GM19467 (cell line): Measurements from ENCODE around the gene PPP1R1B.

ENCODE experiments used
- ATAC-seq: cut with Tn5 transposase; IDR thresholded peaks from one replicate; pipeline ENCODE4 v1.9.1; 2021; ENCODE audit warnings: mild to moderate bottlenecking, moderate library complexity; ENCODE audit not compliant: unreplicated experiment

Gene PPP1R1B

DNA sequence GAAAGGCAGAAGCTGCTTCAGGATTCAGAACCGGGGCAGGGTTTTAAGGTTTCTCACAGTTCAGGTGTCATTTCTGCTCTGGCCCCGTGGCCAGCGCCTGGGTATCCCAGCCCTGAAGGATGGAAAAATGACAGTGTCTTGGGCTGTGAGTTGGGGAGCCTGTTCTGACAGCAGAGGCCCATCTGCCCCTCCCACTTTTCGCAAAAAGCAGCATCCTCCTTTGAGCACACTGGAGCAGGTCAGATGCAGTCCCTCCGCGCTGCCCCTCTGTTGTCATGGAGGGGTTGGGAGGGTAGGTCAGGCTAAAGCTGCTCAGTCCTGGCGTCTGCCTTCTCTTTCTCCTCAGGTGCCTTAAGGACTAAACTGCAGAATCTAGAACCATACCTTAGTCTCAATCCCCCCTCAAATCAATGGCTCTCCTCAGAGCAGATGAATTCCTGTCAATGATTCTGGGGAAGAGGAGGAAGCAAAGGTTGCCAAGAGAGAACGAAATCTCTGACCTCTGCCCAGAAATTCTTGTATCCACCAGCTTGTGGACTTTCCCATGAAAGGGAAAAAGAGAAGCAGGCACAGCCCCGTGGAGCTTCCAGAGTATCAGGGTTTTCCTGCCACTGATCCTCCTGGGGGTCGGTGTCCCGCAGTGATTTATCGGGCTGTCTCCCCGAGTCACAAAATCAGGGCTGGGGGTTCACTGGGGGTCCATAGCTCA lies 26.3 kb upstream of the PPP1R1B start:
- ATAC-seq = no peak

DNA sequence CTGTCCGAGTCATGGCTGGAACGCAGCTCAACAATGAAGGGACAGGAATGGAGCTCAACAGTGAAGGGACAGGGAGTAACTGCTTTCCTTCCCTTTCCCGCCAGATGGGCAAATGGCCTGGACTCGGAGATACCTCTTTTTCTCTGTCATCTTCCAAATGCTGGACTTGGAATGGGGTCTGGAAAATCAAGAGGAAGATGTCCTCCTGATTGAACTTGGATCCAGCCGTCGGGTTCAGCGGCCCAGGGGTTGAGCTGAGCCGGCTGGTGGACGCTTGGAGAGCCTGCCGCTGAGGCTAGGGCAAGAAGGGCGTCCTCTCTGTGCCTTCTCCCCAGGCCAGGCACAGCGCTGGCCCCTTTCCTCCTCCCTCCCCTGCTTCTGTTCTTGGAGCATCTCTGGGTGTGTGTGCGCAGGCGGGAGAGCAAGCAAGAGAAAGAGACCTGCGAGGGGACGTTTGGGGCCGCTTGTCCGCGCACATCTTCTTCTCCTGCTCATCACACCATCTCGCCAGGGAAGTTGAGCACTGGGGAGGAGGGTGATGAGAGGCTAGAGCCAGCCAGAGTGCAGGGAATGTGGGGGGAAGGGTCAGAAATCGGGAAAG lies 25.7 kb upstream of the PPP1R1B start:
- no peak for ATAC-seq

DNA sequence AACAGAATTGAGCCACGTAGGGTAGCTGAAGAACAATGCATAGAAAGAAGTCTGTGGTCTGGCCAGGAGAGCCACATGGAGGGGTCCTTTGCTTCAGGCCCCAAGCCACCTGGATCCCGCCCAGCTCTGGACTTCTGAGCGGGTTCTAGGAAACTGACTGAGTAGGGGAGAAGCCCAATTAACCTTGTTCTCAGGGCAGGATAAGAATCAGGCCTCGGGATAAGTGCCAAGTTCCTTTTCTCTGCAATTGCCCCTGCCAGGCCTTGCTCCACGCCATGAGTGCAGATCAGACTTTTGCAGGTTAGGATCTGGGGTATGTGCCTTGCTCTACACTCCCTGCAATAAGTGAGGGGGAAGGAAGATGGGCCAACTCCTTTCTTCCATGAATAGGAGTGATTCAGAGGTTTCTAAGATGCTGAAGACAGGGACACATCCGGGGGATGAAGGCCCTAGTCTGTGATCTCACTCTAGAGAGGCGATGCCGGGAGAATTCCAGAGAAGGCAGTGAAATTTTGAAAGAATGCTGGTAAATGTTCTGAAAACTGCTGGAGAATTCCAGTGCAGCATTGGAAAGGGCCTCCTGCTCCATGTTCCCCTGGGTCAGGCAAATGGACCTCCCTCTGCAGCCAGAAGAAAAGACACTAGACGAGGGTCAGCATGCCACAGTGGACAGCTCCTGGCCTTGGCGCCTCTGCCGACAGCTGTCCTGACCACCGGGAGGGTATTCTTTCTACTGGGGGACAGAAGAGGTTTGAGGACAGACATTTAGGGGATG lies 24.8 kb upstream of the PPP1R1B start:
- no peak for ATAC-seq

DNA sequence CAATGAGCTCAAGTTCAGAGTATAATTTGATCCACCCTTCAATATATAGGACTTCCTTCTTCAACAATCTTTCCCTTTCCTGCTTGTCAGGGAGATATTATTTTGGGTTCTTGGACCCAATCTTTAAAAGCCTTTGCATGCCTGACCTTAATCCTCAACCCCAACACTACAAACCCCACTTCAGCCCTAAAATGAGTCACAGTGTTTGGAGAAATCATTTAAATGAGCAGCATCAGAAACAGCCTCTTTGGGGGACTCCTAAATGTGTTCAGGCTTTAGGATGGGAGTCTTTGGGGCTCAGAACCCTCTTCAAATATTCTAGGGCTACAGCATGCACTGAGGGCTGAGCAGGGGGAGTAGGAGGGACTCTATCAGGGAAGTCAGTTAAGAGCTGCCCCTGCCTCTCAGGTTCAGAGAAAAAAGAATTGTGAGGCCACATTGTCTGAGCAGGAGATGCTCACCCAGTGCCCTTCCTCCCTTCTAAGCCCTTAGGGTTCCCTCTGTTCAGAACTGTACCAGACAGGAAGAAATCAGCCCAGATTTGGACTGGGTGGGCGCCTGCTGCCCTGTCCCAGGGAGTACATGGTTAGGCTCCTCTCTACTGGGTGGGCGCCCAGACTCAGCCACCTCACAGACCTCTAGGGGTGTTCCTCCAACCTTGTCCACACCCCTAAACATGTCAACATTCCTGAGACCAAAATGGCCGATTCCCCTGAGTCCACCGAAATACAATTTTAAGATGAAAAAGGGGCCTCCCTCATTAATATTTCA lies 24.0 kb upstream of the PPP1R1B start:
- ATAC-seq = no peak

DNA sequence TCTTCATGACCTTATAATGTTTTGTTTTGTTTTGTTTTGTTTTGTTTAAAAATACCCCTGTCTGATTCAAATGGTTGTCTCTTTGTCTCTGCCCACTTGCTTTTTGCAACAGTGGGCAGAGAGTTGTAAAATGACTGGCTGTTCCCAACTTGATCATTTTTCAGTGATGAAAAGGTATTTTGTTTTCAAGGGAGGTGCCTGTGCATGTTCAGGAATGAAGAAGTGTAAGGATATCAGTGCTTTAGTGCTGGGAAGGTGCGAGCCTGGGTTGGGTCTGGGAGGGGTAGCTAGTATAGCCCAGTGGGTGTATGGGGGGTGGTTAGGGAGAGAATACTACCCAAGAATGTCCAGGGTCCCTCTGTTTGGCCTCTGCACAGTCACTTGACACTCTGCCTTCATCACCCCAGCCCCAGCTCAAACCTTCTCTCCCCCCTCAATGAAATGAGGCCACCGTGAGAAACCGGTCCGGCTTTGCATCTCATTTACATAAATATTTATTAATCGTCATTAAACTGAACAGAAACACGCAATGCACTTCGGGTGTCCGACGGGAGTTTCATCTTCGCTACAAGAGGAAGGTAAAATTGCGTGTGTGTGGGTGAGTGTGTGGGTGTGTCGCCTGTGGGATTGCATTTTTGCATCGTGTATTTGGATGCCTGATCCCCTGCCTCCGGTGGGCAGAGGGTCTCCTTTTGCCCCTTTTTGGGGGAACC lies 23.3 kb upstream of the PPP1R1B start:
- no peak for ATAC-seq

DNA sequence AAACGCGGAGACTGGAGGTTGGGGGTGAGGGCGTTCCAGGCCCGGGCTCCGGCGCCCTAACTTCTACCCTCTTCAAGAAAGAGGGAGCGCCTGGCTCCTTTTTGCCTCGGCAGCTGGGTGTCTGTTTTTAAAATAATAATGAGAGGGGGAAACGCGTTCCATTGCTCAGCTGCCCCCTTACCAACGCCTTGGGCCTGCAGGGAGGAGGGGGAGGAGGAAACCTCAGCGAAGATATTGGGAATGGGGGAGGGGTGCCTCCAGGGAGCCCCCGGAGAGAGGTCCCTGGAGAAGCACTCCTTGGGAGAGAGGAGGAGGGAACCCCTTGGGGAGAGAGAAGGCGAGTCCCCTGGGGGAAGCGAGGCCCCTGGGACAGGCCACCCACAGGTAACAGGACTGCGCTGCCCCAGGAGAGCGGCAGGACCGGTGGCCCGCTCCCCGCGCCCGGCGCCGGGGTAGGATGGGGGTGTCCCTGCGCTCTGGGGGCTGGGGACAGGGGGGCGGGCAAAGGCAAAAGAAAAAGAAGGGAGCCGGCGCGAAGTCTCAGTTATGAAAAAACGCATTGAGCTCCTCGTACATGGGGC lies 21.8 kb upstream of the PPP1R1B start:
- ATAC-seq = no peak

DNA sequence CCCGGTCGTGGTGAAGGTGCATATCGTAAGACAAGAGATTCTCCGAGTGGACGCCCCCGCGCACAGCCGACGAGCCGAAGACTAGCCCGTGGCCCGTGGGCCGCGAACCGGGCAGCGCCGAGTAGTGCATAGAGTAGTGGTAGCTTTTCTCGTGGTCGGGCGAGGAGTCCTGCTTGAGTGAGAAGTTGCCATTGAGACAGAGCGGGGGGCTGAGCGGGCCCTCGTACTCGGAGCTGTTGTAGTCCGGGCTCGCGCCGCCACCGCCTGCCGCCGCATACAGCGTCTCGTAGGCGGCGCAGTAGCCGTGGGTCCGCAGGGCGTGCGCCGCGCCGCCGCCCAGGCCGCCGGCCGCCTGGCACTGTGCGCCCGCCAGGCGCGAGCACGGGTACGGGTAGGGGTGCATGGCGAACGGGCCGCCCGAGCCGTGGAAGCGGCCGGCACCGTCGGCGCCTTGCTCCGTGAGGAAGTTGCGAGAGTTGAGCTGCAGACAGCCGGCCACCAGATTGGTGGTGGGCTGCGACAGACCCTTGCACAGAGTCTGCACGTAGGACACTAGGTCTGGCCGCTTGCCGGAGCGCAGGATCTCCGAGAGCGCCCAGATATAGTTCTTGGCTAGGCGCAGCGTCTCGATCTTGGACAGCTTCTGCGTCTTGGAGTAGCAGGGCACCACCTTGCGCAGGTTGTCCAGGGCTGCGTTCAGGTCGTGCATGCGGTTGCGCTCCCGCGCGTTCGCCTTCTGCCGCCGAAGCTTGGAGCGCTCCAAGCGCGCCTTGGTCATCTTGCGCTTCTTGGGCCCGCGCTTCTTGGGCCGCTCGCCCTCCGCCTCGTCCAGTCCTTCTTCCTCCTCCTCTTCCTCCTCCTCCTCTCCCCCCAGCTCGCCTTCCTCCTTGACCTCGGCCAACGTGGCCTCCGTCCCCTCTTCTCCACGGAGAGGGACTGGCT lies 21.0 kb upstream of the PPP1R1B start:
- ATAC-seq = no peak

DNA sequence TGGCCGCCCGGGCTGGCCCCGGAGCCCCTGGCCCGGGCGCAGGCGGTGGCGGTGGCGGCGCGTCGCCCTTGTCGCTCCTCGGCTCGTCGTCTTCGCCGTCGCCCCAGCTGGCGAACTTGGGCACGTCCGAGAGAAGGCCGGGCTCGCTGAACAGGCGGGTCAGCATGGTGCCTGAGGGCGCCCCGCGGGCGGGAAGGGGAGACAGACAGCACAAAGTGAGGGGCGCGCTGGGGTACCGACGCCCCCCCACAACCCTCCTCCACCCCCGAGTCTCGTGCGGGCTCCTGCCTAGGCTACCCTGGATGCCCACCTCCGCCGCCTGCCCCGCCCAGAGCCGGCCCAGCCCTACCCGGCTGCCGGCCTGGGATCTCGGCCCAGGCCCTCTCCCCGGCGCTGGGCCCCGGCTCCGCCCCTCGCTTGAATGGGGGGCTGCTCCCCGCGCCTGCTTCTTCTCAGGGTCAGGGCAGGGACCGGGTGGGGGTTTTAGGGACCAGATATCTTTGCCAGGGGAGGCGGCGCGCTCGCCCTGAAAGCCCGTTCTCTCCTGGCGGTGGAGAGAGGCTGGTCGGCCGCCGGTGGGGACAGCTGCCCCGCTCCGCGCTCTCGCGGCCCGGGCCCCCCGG lies 20.2 kb upstream of the PPP1R1B start:
- ATAC-seq = no peak

DNA sequence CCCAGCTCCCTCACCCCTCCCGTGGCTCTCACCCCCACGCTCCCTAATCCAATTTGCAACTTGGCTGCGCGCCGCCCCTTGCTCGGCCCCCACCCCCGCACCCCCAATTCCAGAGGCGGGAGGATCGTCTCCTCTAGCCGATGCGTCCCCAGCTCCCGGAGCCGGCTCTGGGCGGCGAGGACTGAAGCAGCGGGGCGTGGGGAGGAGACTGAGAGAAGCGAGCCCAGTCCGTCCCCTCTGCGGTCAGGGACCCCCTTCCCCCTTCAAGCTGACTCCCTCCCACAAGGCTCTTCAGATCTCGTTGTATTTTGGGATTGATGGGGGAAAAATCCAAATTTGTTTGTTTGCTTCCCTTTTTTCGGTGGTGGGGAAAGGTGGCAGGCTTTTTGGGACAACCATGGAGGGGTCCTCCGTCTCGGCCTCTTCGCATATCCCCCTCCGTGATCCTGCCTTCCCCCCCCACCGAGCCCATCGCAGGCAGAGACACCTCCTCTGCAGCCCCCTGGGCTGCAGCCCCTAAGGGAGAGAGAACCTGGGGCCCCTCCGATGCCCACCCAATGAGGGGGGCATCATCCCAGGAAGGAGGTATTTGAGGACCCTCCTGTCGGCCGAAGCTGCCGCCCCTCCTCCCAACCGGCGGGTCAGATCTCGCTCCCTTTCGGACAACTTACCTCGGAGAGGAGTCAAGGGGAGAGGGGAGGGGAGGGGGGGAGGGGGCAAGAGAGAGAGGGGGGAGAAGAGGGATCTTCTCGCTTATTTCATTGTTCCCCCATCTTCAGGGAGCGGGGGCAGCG lies 19.5 kb upstream of the PPP1R1B start:
- ATAC-seq = no peak

DNA sequence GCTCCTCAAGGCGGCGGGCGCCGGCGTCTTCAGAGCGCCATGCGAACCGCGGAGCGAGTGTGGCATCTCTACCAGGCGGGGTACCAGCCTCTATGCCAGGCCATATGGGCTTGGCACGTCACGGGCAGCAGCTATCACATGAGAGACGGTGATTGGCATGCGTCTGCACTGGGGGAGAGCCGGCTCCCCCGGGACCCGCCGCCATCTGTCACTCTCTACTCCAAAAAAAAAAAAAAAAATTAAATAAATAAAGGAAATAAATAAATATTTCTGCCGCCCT lies 19.0 kb upstream of the PPP1R1B start, which contains the start of gene NEUROD2:
Gene NEUROD2 (minus strand): TSS at position 70 of the 280 bp plus-strand sequence. CDS start 1,321 bp downstream, outside the sequence.
- no peak for ATAC-seq

DNA sequence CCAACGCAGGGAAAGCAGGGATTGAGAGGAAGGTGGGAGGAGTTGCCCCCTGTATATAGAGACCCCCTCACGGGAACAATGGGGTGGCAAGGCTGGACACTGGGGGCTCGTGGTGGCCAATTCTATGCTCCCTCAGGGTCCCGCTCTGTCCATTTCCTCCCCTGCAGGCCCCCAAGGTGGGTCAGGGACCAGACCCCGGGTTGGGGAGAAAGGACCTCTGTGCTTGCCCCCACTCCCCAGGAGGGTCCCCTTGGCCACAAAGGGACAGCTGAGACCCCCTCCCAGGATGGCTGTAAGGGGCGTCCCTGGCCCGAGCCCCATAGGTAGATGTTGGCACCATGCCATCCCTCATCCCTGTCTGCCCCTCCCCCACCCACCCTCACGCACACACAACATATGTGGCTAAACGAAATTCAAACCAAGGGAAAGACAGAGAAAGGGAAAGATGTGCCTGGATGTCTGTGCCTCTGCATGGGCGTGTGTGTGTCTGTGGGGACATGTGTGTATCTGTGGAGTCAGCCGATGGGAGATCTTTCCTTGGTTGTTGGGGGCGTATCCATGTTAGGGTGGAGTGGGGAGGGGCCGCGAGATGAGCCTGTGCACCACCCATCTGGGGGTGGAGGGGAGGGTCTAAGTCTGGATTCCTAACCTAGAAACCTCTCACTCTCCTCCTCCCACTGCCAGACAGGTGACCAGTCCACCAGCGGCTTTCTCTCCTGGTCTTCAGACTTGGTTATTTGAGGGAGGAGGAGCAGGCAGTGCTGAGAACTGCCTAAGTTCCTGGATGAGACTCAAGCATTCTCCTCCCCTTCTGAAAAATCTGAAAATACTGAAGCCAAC lies 18.4 kb upstream of the PPP1R1B start:
- no peak for ATAC-seq

DNA sequence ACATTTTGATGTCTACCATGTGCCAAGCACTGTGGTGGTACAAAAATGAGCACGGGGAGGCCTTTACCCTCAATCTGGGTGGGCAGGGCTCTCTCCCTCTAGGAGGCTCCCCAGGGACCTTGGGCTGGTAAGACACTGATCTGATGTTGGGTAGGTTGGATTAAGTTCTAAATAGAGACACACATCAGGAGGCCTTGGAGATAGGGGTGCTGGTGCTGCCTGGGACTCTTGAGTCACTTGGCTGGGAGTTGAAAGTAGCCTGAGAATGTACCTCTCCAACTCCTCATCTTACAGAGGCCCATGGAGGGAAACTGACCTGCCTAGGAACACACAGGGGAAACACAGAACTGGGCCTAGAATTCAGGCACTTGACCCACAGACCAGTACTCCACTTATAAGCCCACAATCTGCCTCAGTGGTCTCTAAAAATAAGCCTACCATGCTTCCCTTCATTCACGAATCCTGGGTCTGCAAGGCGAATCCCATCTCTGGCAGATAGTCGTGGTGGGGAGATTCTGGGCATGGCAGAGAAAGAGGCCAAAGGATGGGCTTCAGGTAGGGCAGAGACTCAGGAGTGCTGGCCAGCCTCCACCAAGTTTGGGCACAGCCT lies 17.2 kb upstream of the PPP1R1B start:
- no peak for ATAC-seq

DNA sequence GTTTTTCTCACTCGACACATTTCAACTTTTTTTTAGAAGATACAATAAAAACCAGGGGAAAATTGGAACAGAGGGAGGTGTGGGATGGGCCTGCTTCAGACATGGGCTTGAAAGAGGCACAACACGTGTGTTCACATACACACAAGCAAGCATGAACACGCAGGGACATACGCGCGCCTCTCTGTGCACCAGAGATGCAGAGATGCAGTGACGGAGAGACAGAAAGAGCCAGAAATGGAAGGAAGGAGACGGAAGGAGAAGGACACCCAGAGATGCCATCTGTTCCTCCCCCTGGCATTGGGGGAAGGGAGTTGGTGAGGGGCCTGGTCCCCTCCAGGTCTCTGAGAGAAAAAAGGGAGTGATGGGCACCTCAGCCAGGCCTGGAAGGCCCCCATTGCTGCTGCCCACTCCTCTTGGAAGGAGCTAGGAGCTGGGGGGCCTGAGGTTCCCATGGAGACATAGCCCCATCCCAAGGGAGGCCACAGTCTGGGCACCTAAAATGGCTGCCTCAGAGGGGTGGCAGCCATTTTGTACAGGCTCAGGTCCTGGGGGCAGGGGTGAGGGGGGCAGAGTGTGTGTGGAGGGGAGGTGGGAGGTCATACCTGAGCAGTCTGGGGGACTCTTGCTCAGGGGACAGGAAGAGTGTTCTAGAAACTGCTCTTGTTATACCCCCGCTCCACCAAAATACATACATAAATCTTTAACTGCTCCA lies 15.2 kb upstream of the PPP1R1B start:
- ATAC-seq = no peak

DNA sequence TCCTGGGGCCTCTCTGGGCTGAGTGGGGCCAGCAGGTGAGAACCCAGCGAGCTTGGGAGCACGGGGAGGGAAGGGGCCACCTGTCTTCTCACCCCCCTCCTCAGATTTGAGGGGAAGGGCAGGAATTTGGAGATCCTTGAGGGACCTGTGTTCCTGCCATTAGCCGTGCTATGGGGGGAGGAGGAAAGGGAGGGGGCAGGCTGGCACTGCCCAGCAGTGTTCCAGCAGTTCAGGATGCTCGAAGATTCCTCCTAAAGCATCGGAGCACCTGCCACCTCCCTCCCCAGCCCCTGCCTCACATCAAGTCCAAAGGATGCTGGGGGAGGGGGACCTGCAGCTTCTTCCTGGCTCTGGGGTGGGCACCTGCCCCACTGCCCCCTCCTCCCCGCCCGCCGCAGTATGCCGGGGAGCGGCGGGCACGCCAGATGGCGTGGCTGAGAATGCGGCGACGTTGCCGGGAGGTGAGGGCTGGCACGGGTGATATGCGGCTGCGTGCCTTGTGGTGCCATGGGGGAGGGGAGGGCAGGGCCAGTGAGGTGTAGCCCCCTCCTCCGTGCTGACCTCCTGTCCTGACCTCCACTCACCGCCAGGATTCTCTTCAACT lies 14.4 kb upstream of the PPP1R1B start:
- ATAC-seq = no peak

DNA sequence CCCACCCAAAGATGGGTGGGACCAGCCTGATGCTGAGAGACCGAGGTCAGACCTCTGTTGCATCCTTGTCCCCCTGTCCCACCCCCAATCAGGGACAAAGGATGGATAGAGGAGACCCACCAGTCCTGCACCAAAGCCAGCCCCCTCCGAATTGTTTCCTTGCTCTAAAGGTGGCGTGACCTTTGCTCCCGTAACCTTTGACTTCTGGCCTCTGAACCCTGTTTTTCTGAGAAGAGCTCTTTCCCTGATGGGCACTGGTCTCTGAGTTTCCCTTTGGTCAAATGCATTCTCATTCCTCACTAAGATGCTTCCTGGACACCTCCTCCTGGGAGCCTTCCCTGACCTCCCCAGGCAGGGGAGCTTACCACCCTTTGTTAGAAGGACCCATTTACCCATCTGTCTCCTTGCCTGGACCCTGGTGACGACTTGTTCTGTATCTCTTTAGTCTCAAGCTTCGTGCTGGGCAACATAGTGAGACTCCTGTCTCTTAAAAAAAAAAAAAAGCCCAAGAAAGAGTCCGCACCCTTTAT lies 13.8 kb upstream of the PPP1R1B start:
- ATAC-seq = no peak
